H1 (cell line): ENCODE results near the gene EPB41L3.

Source experiments
- BACH1 ChIP-seq: IDR thresholded peaks from 2 replicates; pipeline ENCODE4 v1.6.1; 2012; ENCODE audit warnings: low read length, improper control_type of control experiment
- CEBPB ChIP-seq: IDR thresholded peaks from 2 replicates; pipeline ENCODE4 v1.6.1; 2012; ENCODE audit warnings: low read depth, low read length
- CREB1 ChIP-seq: IDR thresholded peaks from 2 replicates; pipeline ENCODE4 v1.6.1; 2012; ENCODE audit warnings: inconsistent platforms
- EP300 ChIP-seq, 2 experiments: IDR thresholded peaks; 1 replicate in 1 of 2; 2 replicates in 1 of 2; pipeline ENCODE4 v1.6.1; 2011 to 2012; ENCODE audit warnings: low read depth in 2 of 2, low read length in 2 of 2, mild to moderate bottlenecking in 2 of 2, borderline replicate concordance in 1 of 2, inconsistent platforms in 1 of 2, moderate library complexity in 1 of 2
- EZH2 ChIP-seq: fragments of 200-600 bp; sonication (generic); IDR thresholded peaks from 2 replicates; pipeline ENCODE4 v1.7.1; 2012; ENCODE audit warnings: low read depth, mild to moderate bottlenecking, moderate library complexity, low read length, inconsistent platforms; ENCODE audit not compliant: severe bottlenecking
- HDAC2 ChIP-seq, 2 experiments: fragments of 300-600 bp in 1 of 2; sonication (generic) in 1 of 2; IDR thresholded peaks; 2 replicates each; pipeline ENCODE4 v1.6.1; 2011 to 2012; ENCODE audit warnings: low read depth in 2 of 2, low read length in 2 of 2, mild to moderate bottlenecking in 2 of 2, moderate library complexity in 2 of 2, borderline replicate concordance in 1 of 2, inconsistent platforms in 1 of 2
- POLR2A ChIP-seq, 2 experiments: IDR thresholded peaks; 1 replicate in 1 of 2; 2 replicates in 1 of 2; pipeline ENCODE4 v1.6.1; 2011; ENCODE audit warnings: low read depth in 2 of 2, low read length in 2 of 2, mild to moderate bottlenecking in 2 of 2; ENCODE audit errors: control extremely low read depth in 1 of 2
- POLR2AphosphoS5 ChIP-seq: IDR thresholded peaks from 2 replicates; pipeline ENCODE4 v1.6.1; 2011; ENCODE audit warnings: low read depth, low read length
- RNF2 ChIP-seq: fragments of 200-900, 300-1000 bp; sonication (generic); IDR thresholded peaks from 2 replicates; pipeline ENCODE4 v1.7.1; 2016; ENCODE audit warnings: borderline replicate concordance, low read depth, mild to moderate bottlenecking, antibody characterized with exemption, low read length; ENCODE audit not compliant: poor library complexity, severe bottlenecking; ENCODE audit errors: missing control alignments
- SP2 ChIP-seq: IDR thresholded peaks from 2 replicates; pipeline ENCODE4 v1.6.1; 2012; ENCODE audit warnings: mild to moderate bottlenecking, low read length, inconsistent platforms
- TAF7 ChIP-seq: optimal IDR thresholded peaks from 2 replicates; pipeline ENCODE3; 2011; ENCODE audit warnings: low read depth, mild to moderate bottlenecking, inconsistent platforms, low read length, moderate library complexity, borderline replicate concordance
- TF ChIP-seq, protein P1 (sequence below), 3 experiments: IDR thresholded peaks; 1 replicate in 2 of 3; 2 replicates in 1 of 3; pipeline versions ENCODE4 v1.5.1 to v1.6.1; 2011; ENCODE audit warnings: low read length in 3 of 3, mild to moderate bottlenecking in 3 of 3, inconsistent platforms in 2 of 3, low read depth in 1 of 3, moderate library complexity in 1 of 3; ENCODE audit not compliant: insufficient read depth in 1 of 3; ENCODE audit errors: control extremely low read depth in 1 of 3
- TF ChIP-seq, protein P2 (sequence below): IDR thresholded peaks from 2 replicates; pipeline ENCODE4 v1.6.1; 2011; ENCODE audit warnings: low read length, improper control_type of control experiment

DNA sequence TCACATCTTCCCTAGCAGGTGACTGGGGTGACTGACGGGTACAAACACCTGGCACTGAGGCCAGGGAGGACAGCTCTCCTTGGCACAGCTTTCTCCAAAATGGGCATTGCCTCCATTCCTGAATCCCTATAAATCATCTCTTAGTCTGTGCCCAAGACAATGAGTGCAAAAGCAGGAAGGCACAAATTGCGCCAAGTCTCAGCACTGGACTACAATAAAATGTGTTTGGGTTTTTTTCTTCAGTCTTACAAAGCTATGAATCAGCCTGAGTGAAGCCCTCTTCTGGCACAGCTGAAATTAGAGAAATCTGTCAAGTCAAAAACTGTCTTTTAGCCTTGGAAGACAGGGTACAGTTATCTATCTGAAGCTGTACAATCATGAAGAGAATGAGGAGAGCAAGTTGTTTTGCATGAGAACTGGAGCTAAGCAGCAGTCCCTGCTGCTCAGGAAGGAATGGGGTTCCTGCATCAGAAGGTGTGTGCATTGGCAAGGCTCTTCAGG lies 90.8 kb downstream of the EPB41L3 start:
- TF ChIP-seq CEBPB (no peak), POLR2A (IDR thresholded peaks at IDR 0.05; ENCODE audit: control extremely low read depth in 1 of 2, low read depth in 2 of 2, low read length in 2 of 2) (no peak), CREB1 (no peak), HDAC2 (IDR thresholded peaks at IDR 0.05; ENCODE audit: borderline replicate concordance in 1 of 2, low read depth in 2 of 2, low read length in 2 of 2) (no peak), RNF2 (no peak), SP2 (no peak), BACH1 (no peak), EP300 (IDR thresholded peaks at IDR 0.05; ENCODE audit: borderline replicate concordance in 1 of 2, low read depth in 2 of 2, low read length in 2 of 2) (no peak), POLR2AphosphoS5 (no peak), TAF7 (no peak), EZH2 (no peak)
- TF ChIP-seq, protein P1, sequence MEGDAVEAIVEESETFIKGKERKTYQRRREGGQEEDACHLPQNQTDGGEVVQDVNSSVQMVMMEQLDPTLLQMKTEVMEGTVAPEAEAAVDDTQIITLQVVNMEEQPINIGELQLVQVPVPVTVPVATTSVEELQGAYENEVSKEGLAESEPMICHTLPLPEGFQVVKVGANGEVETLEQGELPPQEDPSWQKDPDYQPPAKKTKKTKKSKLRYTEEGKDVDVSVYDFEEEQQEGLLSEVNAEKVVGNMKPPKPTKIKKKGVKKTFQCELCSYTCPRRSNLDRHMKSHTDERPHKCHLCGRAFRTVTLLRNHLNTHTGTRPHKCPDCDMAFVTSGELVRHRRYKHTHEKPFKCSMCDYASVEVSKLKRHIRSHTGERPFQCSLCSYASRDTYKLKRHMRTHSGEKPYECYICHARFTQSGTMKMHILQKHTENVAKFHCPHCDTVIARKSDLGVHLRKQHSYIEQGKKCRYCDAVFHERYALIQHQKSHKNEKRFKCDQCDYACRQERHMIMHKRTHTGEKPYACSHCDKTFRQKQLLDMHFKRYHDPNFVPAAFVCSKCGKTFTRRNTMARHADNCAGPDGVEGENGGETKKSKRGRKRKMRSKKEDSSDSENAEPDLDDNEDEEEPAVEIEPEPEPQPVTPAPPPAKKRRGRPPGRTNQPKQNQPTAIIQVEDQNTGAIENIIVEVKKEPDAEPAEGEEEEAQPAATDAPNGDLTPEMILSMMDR (IDR thresholded peaks at IDR 0.05; ENCODE audit: control extremely low read depth in 1 of 3, insufficient read depth in 1 of 3, low read depth in 1 of 3, low read length in 3 of 3): no peak
- TF ChIP-seq, protein P2, sequence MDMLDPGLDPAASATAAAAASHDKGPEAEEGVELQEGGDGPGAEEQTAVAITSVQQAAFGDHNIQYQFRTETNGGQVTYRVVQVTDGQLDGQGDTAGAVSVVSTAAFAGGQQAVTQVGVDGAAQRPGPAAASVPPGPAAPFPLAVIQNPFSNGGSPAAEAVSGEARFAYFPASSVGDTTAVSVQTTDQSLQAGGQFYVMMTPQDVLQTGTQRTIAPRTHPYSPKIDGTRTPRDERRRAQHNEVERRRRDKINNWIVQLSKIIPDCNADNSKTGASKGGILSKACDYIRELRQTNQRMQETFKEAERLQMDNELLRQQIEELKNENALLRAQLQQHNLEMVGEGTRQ: no peak
